ENCODE measurements around the gene CPNE5. TPM values are rescaled to one million over a fixed set of nuclear protein-coding genes. Genes with fewer than 3 reads are reported as not detected.

The CPNE5 gene
- total and polyA plus RNA-seq, 9 of the 15 experiments (the other 6 are each of a cell fraction or from before 2014, with no cell fraction given), result 0.14 to 1.0 (median 0.46) TPM; not detected in 2

GRCh38 chr6:36874443-36875249 lies 35.4 kb upstream of the CPNE5 start, which contains the start of gene PPIL1 (continued):
- no peak for TF ChIP-seq IRF9 (tag; IDR thresholded peaks at IDR 0.05)
- TF ChIP-seq TRIM28 (IDR thresholded peaks at IDR 0.05), result peak; percentile 80
- no peak for TF ChIP-seq ESRRB (CRISPR knock-in tag; IDR thresholded peaks at IDR 0.05; ENCODE audit: borderline replicate concordance)
- no peak for TF ChIP-seq TRIM25 (IDR thresholded peaks at IDR 0.05; ENCODE audit: borderline replicate concordance)
- TF ChIP-seq EWSR1 (IDR thresholded peaks at IDR 0.05; ENCODE audit: borderline replicate concordance, low read depth, partially characterized antibody), result no peak
- no peak for TF ChIP-seq SIRT6 (IDR thresholded peaks at IDR 0.05; ENCODE audit: low read depth, low read length)
- peak; percentile 74; the same call in 1 of the 2 replicates for TF ChIP-seq ZNF830 (CRISPR knock-in tag; IDR thresholded peaks at IDR 0.05)
- 0 out of 2 replicates have a peak, but pooled peaks have one; percentile 56 for TF ChIP-seq PREB (CRISPR knock-in tag; IDR thresholded peaks at IDR 0.05)
- TF ChIP-seq MGA (IDR thresholded peaks at IDR 0.05), result no peak
- TF ChIP-seq TAF7 (tag; IDR thresholded peaks at IDR 0.05), result peak; percentile 82
- peak; percentile 59; the same call in 1 of the 2 replicates for TF ChIP-seq ZNF263 (CRISPR knock-in tag; IDR thresholded peaks at IDR 0.05; ENCODE audit: borderline replicate concordance)
